ENCODE data around the gene NLE1. TPM values are rescaled to one million over a fixed set of nuclear protein-coding genes. Genes with fewer than 3 reads are reported as not detected.
A peak's percentile ranks its signal among the peaks of the same experiment; 100 is the strongest.

The NLE1 gene
- 10.9 and 12.7 TPM in 2 replicates for total RNA-seq
- polyA plus RNA-seq: 3.9 and 6.7 TPM in 2 replicates

- peak within 1 kb of the TSS; percentile 81 for H2AFZ ChIP-seq
- no peaks in the 10 kb centered on the region for H3K9me2 ChIP-seq (replicated peaks; ENCODE audit: insufficient read depth)
- H3K27me3 ChIP-seq: no peaks in the 10 kb centered on the region
- H3K4me3 ChIP-seq: peak within 1 kb of the TSS; percentile 96
- H3K27ac ChIP-seq: no peak within 1 kb of the TSS
- no peaks in the 10 kb centered on the region for H3K36me3 ChIP-seq (replicated peaks; ENCODE audit: insufficient read depth, low read depth)
- H3K4me1 ChIP-seq (ENCODE audit: insufficient read depth): peaks cover 4% of the 10 kb centered on the region
- peak; percentile 88 for DNase-seq (ENCODE audit: low spot score)
- TF ChIP-seq CTCF (IDR thresholded peaks at IDR 0.05; ENCODE audit: poor library complexity): peak; percentile 95
- TF ChIP-seq EZH2phosphoT487 (IDR thresholded peaks at IDR 0.05; ENCODE audit: low read depth, severe bottlenecking, unreplicated experiment): no peak
- peak within 1 kb of the TSS; percentile 83 for H3K4me2 ChIP-seq
- H3K9me3 ChIP-seq (ENCODE audit: low read depth): no peaks in the 10 kb centered on the region
- peaks cover 14% of the 10 kb centered on the region for H3K79me2 ChIP-seq
- WGBS (ENCODE audit: low lambda C conversion rate, missing lambda C conversion rate): under 1% methylated on average over 43 of the region's 65 CpGs
- no peaks in the 10 kb centered on the region for H4K20me1 ChIP-seq (ENCODE audit: insufficient read depth, poor library complexity, severe bottlenecking)
Measured at GRCh38 chr17:35141681-35142466, at the start of gene NLE1. TSS of gene NLE1 (minus strand) at chr17:35142303. CDS start at chr17:35142275, 28 bp downstream.

DNA sequence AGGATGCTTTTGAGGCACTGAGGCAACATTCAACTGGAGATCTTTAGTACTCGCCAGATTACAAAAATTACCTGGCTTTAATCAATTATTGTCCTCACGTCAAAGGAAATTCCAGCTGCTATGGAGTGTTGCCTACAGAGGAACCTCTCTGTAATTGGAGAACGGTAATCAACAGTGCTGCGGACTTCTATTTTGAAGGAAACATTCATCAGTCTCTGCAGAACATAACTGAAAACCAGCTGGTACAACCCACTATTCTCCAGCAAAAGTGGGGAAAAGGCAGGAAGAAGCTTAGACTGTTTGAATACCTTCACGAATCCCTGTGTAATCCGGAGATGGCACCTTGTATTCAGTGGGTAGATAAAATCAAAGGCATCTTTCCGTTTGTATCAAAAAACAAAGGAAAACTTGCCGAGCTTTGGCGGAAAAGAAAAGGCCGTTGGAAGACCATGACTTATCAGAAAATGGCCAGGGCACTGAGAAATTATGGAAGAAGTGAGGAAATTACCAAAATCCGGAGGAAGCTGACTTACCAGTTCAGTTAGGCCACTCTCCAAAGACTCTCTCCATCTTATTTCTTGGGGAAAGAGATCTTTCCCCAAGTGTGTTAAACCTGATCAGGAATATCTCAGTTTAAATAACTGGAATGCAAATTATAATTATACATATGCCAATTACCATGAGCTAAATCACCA is 49.0 kb upstream of the NLE1 start:
- Histone ChIP-seq H3K27ac (no peak overlapping the region), H4K20me1 (ENCODE audit: insufficient read depth, poor library complexity, severe bottlenecking) (no peaks in the 10 kb centered on the region), H3K36me3 (replicated peaks; ENCODE audit: insufficient read depth, low read depth) (no peaks in the 10 kb centered on the region), H3K4me2 (no peak overlapping the region), H3K9me3 (ENCODE audit: low read depth) (no peaks in the 10 kb centered on the region), H3K9me2 (replicated peaks; ENCODE audit: insufficient read depth) (no peaks in the 10 kb centered on the region), H3K79me2 (no peaks in the 10 kb centered on the region), H2AFZ (no peak overlapping the region), H3K27me3 (no peaks in the 10 kb centered on the region), H3K4me1 (ENCODE audit: insufficient read depth) (no peaks in the 10 kb centered on the region), H3K4me3 (no peak overlapping the region)
- TF ChIP-seq EZH2 (IDR thresholded peaks at IDR 0.05; ENCODE audit: borderline replicate concordance): no peak
- no peak for TF ChIP-seq EZH2phosphoT487 (IDR thresholded peaks at IDR 0.05; ENCODE audit: low read depth, severe bottlenecking, unreplicated experiment)
- TF ChIP-seq CTCF (IDR thresholded peaks at IDR 0.05; ENCODE audit: poor library complexity): no peak
- no peak for DNase-seq (ENCODE audit: low spot score)
- 78% methylated on average over 11 of the region's 11 CpGs for WGBS (ENCODE audit: low lambda C conversion rate, missing lambda C conversion rate)

- Histone ChIP-seq H3K9me2 (replicated peaks; ENCODE audit: insufficient read depth) (no peaks in the 10 kb centered on the region), H3K79me2 (no peaks in the 10 kb centered on the region), H2AFZ (no peak overlapping the region), H3K27me3 (no peaks in the 10 kb centered on the region), H3K36me3 (replicated peaks; ENCODE audit: insufficient read depth, low read depth) (no peaks in the 10 kb centered on the region), H3K27ac (no peak overlapping the region), H3K4me2 (no peak overlapping the region), H3K9me3 (ENCODE audit: low read depth) (no peaks in the 10 kb centered on the region), H3K4me3 (no peak overlapping the region), H4K20me1 (ENCODE audit: insufficient read depth, poor library complexity, severe bottlenecking) (no peaks in the 10 kb centered on the region), H3K4me1 (ENCODE audit: insufficient read depth) (no peaks in the 10 kb centered on the region)
- DNase-seq (ENCODE audit: low spot score): no peak
- no peak for TF ChIP-seq EZH2phosphoT487 (IDR thresholded peaks at IDR 0.05; ENCODE audit: low read depth, severe bottlenecking, unreplicated experiment)
- TF ChIP-seq CTCF (IDR thresholded peaks at IDR 0.05; ENCODE audit: poor library complexity): no peak
- no peak for TF ChIP-seq EZH2 (IDR thresholded peaks at IDR 0.05; ENCODE audit: borderline replicate concordance)
- WGBS (ENCODE audit: low lambda C conversion rate, missing lambda C conversion rate): 86% methylated on average over 3 of the region's 3 CpGs
Measured at GRCh38 chr17:35189291-35189690, 47.2 kb upstream of the NLE1 start.
